Stimulated activated CD8-positive, alpha-beta memory T cell treated with anti-CD3 and anti-CD28 coated beads, Interleukin-4, amount 100 ng/mL, for 24 hours (primary cell): ENCODE results near the gene WDR74.
A peak's percentile ranks its signal among the peaks of the same experiment; 100 is the strongest.
"Not testable (repeated sequence)": the region's sequence is repeated elsewhere in the genome, so short reads cannot be mapped to it uniquely, and the experiment has no call there.

ENCODE experiments used
- DNase-seq: peaks from one replicate; pipeline ENCODE4 v3.0.0-alpha.2; 2020; ENCODE audit warnings: low read depth

WDR74 gene

DNA sequence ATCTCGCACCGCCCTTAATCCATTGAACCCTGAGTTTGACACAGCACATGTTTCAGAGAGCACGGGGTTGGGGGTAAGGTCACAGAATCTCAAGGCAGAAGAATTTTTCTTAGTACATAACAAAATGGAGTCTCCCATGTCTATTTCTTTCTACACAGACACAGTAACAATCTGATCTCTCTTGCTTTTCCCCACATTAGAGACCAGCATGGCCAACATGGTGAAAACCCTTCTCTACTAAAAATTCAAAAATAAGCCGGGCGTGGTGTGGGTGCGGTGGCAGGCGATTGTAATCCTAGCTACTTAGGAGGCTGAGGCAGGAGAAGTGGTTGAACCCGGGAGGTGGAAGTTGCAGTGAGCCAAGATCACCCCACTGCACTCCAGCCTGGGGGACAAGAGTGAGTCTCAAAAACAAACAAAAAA is 19.9 kb upstream of the WDR74 start:
- not testable (repeated sequence) for DNase-seq

GRCh38 chr11:62858201-62858600 is 18.8 kb upstream of the WDR74 start:
- no peak for DNase-seq

GRCh38 chr11:62857541-62857982 is 18.2 kb upstream of the WDR74 start:
- DNase-seq, result no peak

DNA sequence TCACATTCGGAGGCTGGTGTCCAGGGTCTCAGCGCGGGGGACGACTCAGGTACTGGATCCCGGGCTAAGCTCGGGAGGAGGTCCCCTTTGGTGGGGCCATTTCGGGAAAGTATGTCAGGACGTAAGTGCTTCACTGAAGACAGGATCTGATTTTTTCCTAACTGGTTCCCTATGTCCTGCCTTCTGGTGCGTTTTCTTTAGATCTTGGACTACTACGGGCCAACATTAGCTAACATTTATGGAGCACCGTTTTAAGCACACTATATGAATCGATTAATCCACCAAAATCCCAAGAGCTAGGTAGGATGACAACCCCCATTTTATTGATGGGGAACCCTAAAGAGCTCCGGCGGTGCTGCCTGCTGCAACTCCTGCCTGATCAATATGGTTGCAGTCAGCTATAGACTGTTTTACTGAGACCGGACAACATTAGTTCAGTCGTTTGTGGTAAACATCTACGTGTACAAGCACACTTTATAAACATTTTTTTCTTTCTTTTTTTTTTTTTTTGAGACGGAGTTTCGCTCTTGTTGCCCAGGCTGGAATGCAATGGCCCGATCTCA is 17.0 kb upstream of the WDR74 start:
- no peak for DNase-seq

- peak; percentile 98 for DNase-seq
Observed at GRCh38 chr11:62855571-62856332, 16.4 kb upstream of the WDR74 start.

- DNase-seq, result no peak
Observed at GRCh38 chr11:62854825-62855570, 15.6 kb upstream of the WDR74 start.

- DNase-seq, result no peak
Observed at GRCh38 chr11:62854013-62854824, 14.8 kb upstream of the WDR74 start.

DNA sequence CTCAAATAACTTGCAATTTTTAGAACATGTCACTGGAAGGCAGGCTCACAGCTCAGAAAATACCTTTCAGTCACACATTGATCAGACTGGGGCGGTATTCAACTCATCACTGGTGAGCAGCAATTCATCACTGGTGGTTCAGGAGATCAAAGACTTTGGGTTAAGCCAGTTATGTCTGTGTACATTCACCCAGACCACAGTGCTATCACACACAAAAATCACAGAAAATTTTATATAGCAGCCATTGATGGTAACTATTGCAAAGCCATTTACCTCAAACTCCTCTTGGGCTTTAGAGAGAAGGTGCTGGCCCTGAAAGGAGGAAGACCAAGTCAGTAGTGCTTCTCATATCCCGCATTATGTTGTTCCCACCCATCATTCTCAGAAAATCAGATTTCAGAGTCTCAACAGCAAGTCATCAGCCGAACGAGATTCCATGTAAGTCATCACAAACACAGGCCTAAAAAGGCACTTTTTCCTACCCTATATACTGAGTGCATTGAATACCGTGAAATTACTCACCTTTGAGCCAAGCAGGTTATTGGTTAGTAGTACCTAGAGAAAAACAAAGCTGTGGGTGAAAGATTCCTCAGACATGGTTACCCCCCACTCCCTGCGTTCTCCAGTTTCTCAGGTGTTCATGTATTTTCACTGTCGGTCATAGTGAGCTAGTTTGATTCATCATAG is 14.0 kb upstream of the WDR74 start:
- DNase-seq, result no peak

- no peak for DNase-seq
Observed at GRCh38 chr11:62852523-62853188, 13.3 kb upstream of the WDR74 start.

GRCh38 chr11:62851807-62852522 is 12.6 kb upstream of the WDR74 start:
- no peak for DNase-seq

- no peak for DNase-seq
Observed at GRCh38 chr11:62850911-62851806, 11.8 kb upstream of the WDR74 start.

- no peak for DNase-seq
Observed at GRCh38 chr11:62847767-62848314, 8.5 kb upstream of the WDR74 start.

GRCh38 chr11:62846177-62846576 is 6.8 kb upstream of the WDR74 start:
- no peak for DNase-seq

DNA sequence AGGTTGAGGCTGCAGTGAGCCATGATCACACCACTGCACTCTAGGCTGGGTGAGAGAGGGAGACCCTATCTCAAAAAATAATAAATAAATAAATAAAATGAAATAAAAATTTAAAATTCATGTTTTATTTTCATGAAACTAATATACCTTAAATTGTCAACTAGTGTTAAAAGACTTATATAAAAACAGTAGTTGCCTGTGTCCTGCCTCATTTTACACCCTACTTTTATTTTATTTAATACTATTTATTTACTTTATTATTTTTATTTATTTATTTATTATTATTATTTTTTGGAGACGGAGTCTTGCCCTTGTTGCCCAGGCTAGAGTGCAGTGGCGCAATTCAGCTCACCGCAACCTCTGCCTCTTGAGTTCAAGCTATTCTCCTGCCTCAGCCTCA is 4.8 kb upstream of the WDR74 start:
- DNase-seq, result no peak

DNA sequence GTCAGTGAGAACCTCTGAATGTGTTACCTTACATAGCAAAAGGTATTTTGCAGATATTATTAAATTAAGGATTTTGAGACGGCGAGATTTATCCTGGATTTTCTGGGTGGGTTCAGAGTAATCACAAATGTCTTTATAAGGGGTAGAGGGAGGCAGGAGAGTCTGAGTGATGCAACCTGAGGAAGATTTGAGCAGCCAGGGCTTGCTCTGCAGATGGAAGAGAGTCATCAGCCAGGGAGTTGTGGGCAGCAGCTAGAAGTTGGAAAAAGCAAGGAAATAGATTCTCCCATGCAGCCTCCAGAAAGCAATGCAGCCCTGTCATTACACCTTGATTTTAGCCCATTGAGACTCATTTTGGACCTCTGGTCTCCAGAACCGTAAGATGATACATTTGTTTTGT is 4.1 kb upstream of the WDR74 start:
- DNase-seq, result no peak

- not testable (repeated sequence) for DNase-seq
Observed at GRCh38 chr11:62842891-62843290, 3.5 kb upstream of the WDR74 start.

DNA sequence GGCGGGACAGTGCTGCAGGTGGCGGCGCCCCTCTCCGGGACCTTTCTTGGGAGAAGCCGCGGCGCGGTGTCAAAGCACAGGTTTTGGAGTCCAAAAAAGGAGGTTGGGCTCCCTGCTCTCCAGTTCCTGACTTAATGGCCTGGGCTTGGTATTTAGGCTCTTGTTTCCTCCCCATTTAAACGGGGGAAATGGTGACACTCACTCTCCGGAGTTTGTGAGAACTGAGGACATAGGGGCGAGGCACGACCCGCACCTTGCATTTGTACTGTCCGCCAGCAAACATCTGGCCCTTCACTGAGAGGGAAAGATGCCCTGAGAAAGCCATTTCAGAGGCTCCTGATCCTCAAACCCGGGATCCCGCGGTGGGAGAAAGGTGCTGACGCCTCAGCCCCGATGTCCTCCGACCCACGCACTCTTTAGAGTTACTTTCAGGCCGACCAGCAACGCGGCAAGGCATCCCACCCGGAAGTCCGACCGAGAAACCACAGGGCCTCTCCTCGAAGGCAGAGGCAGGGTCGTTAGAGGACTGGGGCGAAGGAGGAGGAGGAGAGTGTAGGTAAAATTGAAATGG is 2.9 kb upstream of the WDR74 start:
- DNase-seq, result no peak

DNA sequence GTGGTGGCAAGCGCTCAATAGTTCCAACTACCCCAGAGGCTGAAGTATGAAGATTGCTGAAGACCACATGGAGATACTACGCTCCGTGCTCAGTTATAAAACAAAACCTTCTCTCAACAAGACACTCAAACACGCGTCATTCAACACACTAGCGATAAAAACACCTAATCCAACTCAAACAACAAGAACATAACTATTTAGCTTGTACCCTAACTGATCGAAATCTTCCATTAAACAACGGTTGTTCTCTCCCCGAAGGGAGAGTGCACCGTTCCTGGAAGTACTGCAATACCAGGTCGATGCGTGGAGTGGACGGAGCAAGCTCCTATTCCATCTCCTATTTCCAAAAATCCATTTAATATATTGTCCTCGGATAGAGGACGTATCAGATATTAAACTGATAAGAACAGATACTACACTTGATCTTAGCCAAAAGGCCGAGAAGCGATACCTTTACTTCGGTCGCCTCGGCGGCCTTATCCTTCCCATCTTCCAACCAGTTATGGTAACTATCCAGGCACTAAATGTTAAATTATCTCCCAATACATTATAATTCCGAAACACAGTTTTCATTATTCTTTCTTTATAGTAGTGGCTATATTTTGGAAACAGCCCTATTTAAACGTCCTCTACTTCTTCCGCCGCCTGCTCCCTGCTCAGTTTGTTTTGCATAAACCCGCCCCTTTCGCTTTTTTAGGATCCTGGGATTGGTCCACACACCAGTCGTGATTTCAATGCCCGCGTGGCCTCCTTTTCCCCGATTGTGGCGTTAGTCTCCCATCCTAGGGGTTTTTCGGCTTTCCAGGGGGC is 2.2 kb upstream of the WDR74 start:
- peak; percentile 55 for DNase-seq
